ENCODE results near the gene UPP2.

DNA sequence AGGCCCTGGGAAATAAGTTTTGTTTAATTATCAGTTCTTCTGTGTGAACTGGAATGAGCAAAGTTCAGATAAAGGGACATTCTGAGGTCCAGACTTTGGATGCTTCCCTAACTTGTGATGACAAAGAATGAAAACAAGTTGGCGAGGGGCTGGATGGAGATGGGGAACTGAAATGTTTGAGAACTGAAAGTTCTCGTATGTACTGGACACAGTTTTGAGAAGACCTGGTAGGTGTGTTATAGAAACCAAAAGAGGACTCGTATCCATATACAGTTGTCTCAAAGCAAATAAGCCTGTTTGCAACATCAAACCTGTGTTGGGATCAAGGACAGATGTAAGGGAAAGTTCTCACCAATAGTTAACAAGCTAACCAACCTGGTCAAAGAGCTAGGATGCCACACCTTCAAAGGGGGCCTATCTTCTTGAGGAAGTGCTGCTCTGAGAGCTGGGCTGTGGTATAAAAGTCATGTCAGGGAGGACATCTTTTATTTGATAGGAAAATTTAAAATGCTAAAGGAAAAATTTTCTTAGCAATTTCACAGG, at the start of gene UPP2:
- TF ChIP-seq, protein P1, sequence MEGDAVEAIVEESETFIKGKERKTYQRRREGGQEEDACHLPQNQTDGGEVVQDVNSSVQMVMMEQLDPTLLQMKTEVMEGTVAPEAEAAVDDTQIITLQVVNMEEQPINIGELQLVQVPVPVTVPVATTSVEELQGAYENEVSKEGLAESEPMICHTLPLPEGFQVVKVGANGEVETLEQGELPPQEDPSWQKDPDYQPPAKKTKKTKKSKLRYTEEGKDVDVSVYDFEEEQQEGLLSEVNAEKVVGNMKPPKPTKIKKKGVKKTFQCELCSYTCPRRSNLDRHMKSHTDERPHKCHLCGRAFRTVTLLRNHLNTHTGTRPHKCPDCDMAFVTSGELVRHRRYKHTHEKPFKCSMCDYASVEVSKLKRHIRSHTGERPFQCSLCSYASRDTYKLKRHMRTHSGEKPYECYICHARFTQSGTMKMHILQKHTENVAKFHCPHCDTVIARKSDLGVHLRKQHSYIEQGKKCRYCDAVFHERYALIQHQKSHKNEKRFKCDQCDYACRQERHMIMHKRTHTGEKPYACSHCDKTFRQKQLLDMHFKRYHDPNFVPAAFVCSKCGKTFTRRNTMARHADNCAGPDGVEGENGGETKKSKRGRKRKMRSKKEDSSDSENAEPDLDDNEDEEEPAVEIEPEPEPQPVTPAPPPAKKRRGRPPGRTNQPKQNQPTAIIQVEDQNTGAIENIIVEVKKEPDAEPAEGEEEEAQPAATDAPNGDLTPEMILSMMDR (conservative IDR thresholded peaks at IDR 0.05; ENCODE audit: low read depth, low read length): no peak
- TF ChIP-seq EZH2 (IDR thresholded peaks at IDR 0.05; ENCODE audit: low read length, unreplicated experiment) (no peak), EZH2phosphoT487 (IDR thresholded peaks at IDR 0.05; ENCODE audit: borderline replicate concordance, low read length) (no peak)

Measured in PC-3 (cell line).